GM12873 (cell line): Measurements from ENCODE around the gene RNF180.

Experiments
- TF ChIP-seq, protein P1 (sequence below): IDR thresholded peaks from 2 replicates; pipeline ENCODE4 v1.5.1; 2012; ENCODE audit warnings: low read depth, mild to moderate bottlenecking, moderate library complexity, low read length, control low read depth; ENCODE audit not compliant: insufficient read depth; ENCODE audit errors: missing control alignments

Gene RNF180

DNA sequence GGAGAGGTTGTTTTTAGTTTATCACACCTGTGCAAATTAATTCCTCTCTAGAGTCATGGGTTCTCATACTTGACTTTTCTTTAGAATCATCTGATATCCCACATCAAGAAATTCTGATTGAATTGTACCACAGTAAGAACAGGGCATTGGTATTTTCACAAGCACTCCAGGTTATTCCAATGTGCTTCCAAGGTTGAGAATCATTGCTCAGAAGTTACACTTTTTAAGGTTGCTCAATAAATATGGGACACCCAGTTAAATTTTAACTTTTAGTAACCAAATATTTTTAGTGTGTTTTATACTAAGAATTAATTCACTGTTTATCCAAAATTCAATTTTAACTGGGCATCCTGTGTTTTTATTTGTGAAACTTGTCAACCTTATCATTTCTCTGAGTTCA is 2.5 kb upstream of the RNF180 start:
- TF ChIP-seq, protein P1, sequence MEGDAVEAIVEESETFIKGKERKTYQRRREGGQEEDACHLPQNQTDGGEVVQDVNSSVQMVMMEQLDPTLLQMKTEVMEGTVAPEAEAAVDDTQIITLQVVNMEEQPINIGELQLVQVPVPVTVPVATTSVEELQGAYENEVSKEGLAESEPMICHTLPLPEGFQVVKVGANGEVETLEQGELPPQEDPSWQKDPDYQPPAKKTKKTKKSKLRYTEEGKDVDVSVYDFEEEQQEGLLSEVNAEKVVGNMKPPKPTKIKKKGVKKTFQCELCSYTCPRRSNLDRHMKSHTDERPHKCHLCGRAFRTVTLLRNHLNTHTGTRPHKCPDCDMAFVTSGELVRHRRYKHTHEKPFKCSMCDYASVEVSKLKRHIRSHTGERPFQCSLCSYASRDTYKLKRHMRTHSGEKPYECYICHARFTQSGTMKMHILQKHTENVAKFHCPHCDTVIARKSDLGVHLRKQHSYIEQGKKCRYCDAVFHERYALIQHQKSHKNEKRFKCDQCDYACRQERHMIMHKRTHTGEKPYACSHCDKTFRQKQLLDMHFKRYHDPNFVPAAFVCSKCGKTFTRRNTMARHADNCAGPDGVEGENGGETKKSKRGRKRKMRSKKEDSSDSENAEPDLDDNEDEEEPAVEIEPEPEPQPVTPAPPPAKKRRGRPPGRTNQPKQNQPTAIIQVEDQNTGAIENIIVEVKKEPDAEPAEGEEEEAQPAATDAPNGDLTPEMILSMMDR = no peak

- TF ChIP-seq, protein P1 = no peak
Observed at GRCh38 chr5:64163746-64164145, 1.9 kb upstream of the RNF180 start.

DNA sequence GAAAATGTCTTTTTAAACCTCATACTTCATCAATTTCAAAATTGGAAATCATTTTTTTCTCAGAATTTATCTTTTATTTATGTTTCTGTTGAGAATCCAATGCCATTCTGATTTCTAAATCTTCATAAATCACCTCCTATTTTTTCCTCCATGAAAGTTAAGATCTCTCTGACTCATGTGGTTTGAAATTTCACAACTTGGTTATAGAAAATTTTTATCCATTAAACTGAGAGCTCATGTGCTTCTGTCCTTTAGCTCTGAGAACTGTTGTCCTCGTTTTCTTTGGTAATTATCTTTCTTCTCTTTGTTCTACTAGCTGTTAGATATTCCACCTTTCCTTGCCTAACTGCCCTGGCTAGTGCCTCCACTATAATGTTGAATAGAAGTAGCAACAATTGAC is 1.5 kb upstream of the RNF180 start:
- TF ChIP-seq, protein P1 = no peak

DNA sequence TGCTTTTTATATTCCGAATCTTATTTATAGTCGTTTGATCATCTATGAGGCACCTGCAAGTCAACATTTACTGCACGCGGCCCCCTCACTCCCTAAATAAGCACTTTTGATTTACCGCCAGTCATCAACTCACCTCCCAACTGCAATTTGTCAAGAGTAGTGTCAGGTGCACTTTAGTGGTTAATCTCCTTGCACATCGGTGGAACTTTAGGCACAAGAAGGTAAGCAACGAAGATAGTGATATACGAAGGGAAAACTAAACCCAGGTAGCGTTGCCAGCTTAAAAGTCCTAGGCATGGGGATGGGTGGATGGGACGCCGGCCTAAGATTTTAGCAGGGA is 513 bp upstream of the RNF180 start:
- TF ChIP-seq, protein P1 = no peak

DNA sequence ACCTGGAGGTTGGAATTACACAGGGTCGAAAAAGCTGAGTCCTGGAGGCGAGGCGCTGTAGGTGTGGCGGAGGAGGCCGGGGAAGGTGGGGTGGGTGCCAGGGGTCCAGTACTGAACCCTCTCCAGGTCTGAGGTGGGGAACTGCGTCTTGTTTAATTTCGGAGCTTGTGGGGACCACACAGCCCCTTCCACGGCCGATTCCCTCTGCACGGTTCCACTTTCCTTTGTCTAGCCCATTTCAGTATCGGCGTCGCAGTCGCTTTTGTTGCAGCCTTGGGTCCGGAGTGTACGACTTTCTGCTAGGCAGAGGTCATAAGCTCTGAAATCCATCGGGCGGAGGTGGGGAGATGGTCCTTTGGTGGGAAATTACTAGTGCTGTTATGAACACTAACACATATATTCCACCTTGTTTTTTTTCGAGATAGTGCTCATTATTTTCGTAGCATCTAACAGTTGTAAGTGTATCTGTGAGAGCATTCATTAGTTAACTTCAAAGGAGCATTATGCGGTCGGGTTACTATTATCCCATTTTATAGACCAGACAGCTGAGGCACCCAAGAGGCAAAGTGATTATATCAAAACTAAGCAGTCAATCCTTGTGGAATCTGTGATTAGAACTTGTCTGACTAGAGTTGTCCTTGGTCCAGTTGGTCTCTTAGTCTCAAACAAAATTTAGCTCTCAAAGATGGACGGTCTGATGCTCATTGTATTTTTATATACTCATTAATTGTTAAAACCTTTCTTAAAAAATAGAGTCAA is 737 bp downstream of the RNF180 start:
- TF ChIP-seq, protein P1 = no peak

GRCh38 chr5:64176301-64176700 is 10.7 kb downstream of the RNF180 start:
- TF ChIP-seq, protein P1 = no peak

GRCh38 chr5:64180661-64181343 is 15.2 kb downstream of the RNF180 start:
- TF ChIP-seq, protein P1 = no peak
